Measurements from ENCODE around the gene FHAD1.
"Not testable (repeated sequence)": the region's sequence is repeated elsewhere in the genome, so short reads cannot be mapped to it uniquely, and the experiment has no call there.

The FHAD1 gene

DNA sequence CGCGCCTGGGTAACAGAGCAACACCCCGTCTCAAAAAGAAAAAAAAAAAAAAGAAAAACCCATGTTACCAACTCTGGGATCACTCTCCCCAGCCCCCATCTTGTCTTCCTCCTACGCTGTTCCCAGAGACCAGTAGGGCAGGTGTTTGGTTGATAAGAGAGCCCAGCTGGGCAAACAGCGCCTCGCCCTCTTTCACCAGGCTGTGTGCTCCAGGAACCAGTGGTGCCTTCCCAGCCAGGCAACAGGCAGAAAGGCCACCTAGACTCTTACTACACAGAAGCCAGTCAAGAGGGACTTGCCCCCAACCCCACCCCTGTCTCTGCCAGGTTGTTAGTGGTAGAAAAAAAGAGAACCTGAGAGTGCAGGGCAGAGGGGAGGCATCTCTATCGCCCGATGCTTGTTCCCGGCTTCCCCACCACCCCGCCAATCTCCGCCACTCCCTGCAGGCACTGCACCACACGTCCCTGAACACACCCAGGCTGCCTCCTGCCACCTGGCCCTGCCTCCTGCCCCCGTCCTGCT is 177.2 kb downstream of the FHAD1 start:
- DNase-seq, result no peak

- DNase-seq, result no peak
Observed at GRCh38 chr1:15424981-15425380, 178.0 kb downstream of the FHAD1 start.

- no peak for DNase-seq
Observed at GRCh38 chr1:15425521-15425920, 178.5 kb downstream of the FHAD1 start.

- no peak for DNase-seq
Observed at GRCh38 chr1:15425958-15426357, 178.9 kb downstream of the FHAD1 start.

GRCh38 chr1:15426492-15427279 is 179.7 kb downstream of the FHAD1 start:
- DNase-seq, result peak; percentile 22

GRCh38 chr1:15427280-15427666 is 180.2 kb downstream of the FHAD1 start:
- DNase-seq, result no peak

DNA sequence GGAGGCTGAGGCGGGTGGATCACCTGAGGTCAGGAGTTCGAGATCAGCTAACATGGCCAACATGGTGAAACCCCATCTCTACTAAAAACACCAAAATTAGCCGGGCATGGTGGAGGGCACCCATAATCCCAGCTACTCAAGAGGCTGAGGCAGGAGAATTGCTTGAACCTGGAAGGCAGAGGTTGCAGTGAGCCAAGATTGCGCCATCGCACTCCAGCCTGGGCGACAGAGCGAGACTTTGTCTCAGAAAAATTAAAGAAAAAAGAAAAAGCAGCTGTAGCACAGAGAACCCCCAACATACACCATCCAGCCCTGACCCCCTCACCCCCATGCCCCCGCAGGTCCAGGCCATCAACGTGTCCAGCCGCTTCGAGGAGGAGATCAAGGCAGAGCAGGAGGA is 181.2 kb downstream of the FHAD1 start:
- DNase-seq, result not testable (repeated sequence)

DNA sequence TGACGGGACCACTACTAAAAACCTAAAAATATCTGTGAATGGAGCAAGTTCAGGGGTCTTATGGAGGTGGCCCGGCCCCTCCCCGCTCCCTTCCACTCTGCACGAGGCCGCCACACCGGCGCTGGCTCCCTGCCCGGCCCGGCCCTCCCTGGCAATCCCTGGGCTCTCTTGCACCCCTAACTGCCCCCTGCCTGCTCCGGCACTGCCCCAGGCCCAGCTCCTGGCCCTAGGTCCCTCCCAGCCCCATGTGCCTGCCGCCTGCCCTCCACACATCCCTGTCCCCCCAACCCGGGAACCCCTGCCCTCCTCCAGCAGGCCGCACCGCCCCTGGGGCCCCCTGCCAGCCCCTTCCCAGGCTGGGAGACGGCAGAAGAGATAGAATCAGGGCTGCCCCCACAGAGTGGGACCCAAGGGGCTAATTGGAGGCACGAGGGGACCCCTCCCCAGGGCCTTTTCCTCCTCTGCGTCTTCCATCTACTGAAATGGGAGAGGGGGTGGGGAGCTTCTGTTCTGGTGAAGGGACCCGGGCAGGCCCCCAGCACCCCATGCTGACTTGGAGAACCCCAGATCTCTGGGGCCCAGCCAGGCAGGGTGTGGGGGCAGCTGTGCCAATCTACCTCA is 181.9 kb downstream of the FHAD1 start:
- DNase-seq, result no peak

- DNase-seq, result no peak
Observed at GRCh38 chr1:15429701-15430149, 182.7 kb downstream of the FHAD1 start.

GRCh38 chr1:15430787-15431570 is 184.0 kb downstream of the FHAD1 start:
- DNase-seq, result peak; percentile 34

GRCh38 chr1:15431571-15431948 is 184.5 kb downstream of the FHAD1 start:
- no peak for DNase-seq

DNA sequence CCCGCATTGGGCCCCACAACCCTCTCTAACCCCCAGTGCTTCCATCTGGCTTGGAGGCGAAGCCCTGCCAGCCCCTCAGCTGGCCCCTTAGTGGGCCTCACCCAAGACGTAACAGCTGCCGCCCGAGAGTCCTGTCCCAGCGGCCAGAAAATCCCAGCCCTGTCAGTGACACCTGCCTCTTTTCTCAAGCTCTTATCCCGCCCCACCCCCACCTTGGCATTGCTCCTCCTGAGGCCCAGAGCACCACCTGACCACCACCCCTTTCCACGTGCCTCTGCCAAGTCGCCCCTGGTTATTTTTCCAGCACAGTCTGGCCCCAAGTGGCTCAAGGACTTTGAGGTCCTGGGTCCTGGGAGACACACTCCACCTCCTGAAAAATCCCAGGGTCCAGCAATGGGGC is 185.3 kb downstream of the FHAD1 start:
- no peak for DNase-seq

- DNase-seq, result no peak
Observed at GRCh38 chr1:15433471-15433870, 186.4 kb downstream of the FHAD1 start.

DNA sequence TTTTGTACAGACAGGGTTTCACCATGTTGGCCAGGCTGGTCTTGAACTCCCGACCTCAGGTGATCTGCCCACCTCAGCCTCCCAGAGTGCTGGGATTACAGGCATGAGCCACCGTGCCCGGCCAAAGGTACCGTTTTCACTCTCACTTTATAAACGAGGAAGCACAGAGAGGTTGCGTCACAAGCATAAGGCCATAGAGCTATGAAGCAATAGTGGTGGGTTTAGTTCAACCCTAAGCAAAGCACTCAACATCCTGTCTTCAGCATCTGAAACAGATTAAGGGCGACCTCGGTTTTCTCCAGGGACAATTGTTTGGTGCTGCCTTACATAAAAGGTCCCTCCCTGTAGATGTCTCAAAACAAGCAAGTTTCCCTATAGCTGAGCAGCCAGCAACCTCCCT is 187.7 kb downstream of the FHAD1 start:
- peak; percentile 60 for DNase-seq

- DNase-seq, result no peak
Observed at GRCh38 chr1:15435239-15436077, 188.4 kb downstream of the FHAD1 start.

DNA sequence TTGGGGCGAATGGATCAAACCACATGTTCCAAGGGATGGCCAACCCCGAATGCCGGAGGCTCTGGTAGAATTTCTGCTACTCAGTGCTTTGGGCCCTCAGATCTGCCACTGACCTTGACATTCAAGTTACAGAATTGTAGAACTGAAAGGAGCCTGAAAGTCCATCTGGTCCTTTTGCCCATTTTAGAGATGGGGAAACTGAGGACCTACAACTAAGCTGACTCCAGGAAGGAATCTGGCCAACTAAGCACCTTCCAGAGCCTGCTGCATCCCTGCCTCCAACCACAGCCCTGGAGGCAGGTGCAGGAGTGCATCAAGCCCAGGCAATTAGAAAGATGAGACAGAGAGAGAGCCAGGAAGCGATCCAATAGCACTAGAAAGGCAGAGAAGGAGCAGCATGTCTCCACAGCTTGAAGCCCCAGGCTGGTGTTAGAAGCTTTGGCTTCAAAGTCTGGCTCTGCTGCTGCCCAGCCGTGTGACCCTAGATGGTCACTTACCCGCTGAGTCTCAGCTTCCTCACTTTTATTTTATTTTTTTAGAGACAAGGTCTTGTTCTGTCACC is 189.9 kb downstream of the FHAD1 start:
- DNase-seq, result no peak

DNA sequence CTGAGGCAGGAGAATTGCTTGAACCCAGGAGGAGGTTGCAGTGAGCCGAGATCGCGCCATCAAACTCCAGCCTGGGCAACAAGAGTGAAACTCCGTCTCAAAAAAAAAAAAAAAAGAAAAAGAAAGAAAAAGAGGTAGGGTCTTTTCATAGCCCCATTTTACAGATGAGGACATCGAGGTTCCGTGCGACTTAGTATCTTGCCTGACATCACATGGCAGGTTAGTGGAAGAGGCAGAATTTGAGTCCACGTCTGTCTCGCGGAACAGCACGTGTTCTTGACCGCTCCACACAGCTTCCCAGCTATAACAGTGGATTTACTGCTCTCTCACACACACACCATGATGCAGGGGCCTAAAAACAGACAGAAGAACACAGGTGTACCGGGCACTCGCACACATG is 192.3 kb downstream of the FHAD1 start:
- DNase-seq, result no peak

DNA sequence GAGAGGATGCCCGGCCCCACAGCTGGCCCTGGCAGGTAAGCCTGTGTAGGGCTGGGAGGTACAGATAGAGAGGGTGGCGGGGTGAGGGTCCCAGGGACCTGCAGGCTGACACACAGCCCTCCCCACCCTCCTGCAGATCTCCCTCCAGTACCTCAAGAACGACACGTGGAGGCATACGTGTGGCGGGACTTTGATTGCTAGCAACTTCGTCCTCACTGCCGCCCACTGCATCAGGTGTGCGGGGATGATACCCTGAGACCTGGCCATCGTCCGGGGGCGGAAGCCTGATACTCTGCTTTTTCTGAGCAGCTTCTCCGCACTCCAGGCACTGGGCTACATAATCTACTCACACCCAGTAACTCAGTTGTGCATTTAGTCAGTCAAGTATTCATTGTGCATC is 193.3 kb downstream of the FHAD1 start:
- no peak for DNase-seq

DNA sequence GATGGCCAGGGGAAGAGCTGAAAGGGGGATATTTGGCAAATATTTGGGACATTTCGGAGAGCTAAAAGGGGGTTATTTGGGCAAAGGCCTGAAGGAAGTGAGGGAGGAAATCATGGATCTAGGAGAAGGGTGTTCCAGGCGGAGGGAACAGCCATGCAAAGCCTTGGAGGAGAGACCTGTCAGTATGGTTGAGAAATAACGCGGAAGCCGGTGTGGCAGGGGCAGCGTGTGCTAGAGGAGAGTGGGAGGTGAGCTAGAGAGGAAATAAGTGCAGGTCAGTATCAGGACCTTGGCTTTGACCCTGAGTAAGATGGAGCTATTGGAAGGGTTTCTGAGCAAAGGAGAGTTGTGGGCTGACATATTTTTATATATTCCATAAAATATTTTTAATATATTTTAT is 194.2 kb downstream of the FHAD1 start:
- DNase-seq, result no peak

DNA sequence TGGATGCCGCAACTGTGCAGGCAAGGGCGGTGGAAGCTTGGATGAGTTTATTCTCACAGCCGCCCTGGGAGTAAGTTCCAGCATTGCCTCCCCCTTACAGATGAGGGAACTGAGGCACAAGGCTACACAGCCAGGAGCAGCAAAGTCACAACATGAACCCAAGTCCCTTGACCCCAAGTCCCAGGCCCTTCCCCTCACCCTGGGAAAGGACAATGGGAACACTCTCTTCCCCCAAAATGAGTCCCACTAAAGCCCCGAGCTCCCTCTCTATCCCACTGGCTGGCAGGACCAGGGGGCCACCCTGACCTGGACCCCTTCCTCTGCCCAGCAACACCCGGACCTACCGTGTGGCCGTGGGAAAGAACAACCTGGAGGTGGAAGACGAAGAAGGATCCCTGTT is 195.1 kb downstream of the FHAD1 start:
- no peak for DNase-seq

GRCh38 chr1:15442759-15443158 is 195.7 kb downstream of the FHAD1 start:
- DNase-seq, result no peak

GRCh38 chr1:15443281-15443680 is 196.3 kb downstream of the FHAD1 start:
- DNase-seq, result no peak

Data from fibroblast of skin of right quadriceps (primary cell).